Stimulated activated naive CD8-positive, alpha-beta T cell treated with anti-CD3 and anti-CD28 coated beads, Interleukin-15, Interleukin-2, amounts not matched to agents 100 ng/mL and 50 ng/mL, for 24 hours (primary cell): ENCODE data around the gene GIPC2.
A peak's percentile ranks its signal among the peaks of the same experiment; 100 is the strongest.
"Not testable (repeated sequence)": the region's sequence is repeated elsewhere in the genome, so short reads cannot be mapped to it uniquely, and the experiment has no call there.

Experiments used
- H3K27ac Mint-ChIP-seq: one replicate; pipeline ENCODE4 v1.8.0; 2021; ENCODE audit warnings: mild to moderate bottlenecking, mixed read lengths
- H3K27me3 Mint-ChIP-seq: one replicate; pipeline ENCODE4 v1.8.0; 2021; ENCODE audit warnings: mixed read lengths
- H3K36me3 Mint-ChIP-seq: one replicate; pipeline ENCODE4 v1.8.0; 2021; ENCODE audit warnings: low read depth, mixed read lengths
- H3K4me1 Mint-ChIP-seq: one replicate; pipeline ENCODE4 v1.8.0; 2021; ENCODE audit warnings: low read depth, mixed read lengths
- H3K4me3 Mint-ChIP-seq: one replicate; pipeline ENCODE4 v1.8.0; 2021; ENCODE audit warnings: mild to moderate bottlenecking, mixed read lengths
- H3K9me3 Mint-ChIP-seq: one replicate; pipeline ENCODE4 v1.8.0; 2021; ENCODE audit warnings: mixed read lengths

GIPC2 gene

GRCh38 chr1:78113156-78113916 lies 67.6 kb downstream of the GIPC2 start:
- Mint-ChIP-seq H3K36me3 (no peaks in the 10 kb centered on the region), H3K27me3 (no peaks in the 10 kb centered on the region), H3K4me1 (peaks cover 18% of the 10 kb centered on the region), H3K4me3 (no peak overlapping the region), H3K9me3 (no peaks in the 10 kb centered on the region), H3K27ac (no peak overlapping the region)

- no peaks in the 10 kb centered on the region for H3K9me3 Mint-ChIP-seq
- H3K4me3 Mint-ChIP-seq: no peak overlapping the region
- H3K27ac Mint-ChIP-seq: no peak overlapping the region
- H3K27me3 Mint-ChIP-seq: no peaks in the 10 kb centered on the region
- H3K36me3 Mint-ChIP-seq: no peaks in the 10 kb centered on the region
- peaks cover 18% of the 10 kb centered on the region for H3K4me1 Mint-ChIP-seq
These were observed 68.5 kb downstream of the GIPC2 start for GRCh38 chr1:78114034-78114956.

GRCh38 chr1:78120485-78120884 lies 74.7 kb downstream of the GIPC2 start:
- H3K4me1 Mint-ChIP-seq, H3K27me3 Mint-ChIP-seq, H3K27ac Mint-ChIP-seq, H3K36me3 Mint-ChIP-seq, H3K9me3 Mint-ChIP-seq, H3K4me3 Mint-ChIP-seq: not testable (repeated sequence)

- Mint-ChIP-seq H3K4me3 (no peak overlapping the region), H3K9me3 (no peaks in the 10 kb centered on the region), H3K27me3 (no peaks in the 10 kb centered on the region), H3K4me1 (no peaks in the 10 kb centered on the region), H3K36me3 (no peaks in the 10 kb centered on the region), H3K27ac (no peak overlapping the region)
These were observed 75.9 kb downstream of the GIPC2 start for GRCh38 chr1:78121710-78122109.

- H3K36me3 Mint-ChIP-seq: no peaks in the 10 kb centered on the region
- H3K9me3 Mint-ChIP-seq: no peaks in the 10 kb centered on the region
- H3K27ac Mint-ChIP-seq: no peak overlapping the region
- H3K4me3 Mint-ChIP-seq: no peak overlapping the region
- no peaks in the 10 kb centered on the region for H3K4me1 Mint-ChIP-seq
- H3K27me3 Mint-ChIP-seq: no peaks in the 10 kb centered on the region
These were observed 76.6 kb downstream of the GIPC2 start for GRCh38 chr1:78122389-78122788.

GRCh38 chr1:78126506-78126905 lies 80.7 kb downstream of the GIPC2 start:
- Mint-ChIP-seq H3K27me3 (no peaks in the 10 kb centered on the region), H3K4me1 (no peaks in the 10 kb centered on the region), H3K4me3 (no peak overlapping the region), H3K36me3 (no peaks in the 10 kb centered on the region), H3K9me3 (no peaks in the 10 kb centered on the region), H3K27ac (no peak overlapping the region)

GRCh38 chr1:78132174-78132947 lies 86.6 kb downstream of the GIPC2 start:
- H3K4me3 Mint-ChIP-seq: no peak overlapping the region
- H3K27ac Mint-ChIP-seq: no peak overlapping the region
- no peaks in the 10 kb centered on the region for H3K4me1 Mint-ChIP-seq
- H3K9me3 Mint-ChIP-seq: no peaks in the 10 kb centered on the region
- H3K36me3 Mint-ChIP-seq: no peaks in the 10 kb centered on the region
- no peaks in the 10 kb centered on the region for H3K27me3 Mint-ChIP-seq

GRCh38 chr1:78132948-78133322 lies 87.2 kb downstream of the GIPC2 start:
- Mint-ChIP-seq H3K9me3 (no peaks in the 10 kb centered on the region), H3K4me3 (no peak overlapping the region), H3K27me3 (no peaks in the 10 kb centered on the region), H3K27ac (no peak overlapping the region), H3K4me1 (no peaks in the 10 kb centered on the region), H3K36me3 (no peaks in the 10 kb centered on the region)

- H3K4me3 Mint-ChIP-seq: no peak overlapping the region
- no peaks in the 10 kb centered on the region for H3K36me3 Mint-ChIP-seq
- peaks cover 4% of the 10 kb centered on the region for H3K27me3 Mint-ChIP-seq
- H3K4me1 Mint-ChIP-seq: peaks cover 5% of the 10 kb centered on the region
- H3K9me3 Mint-ChIP-seq: no peaks in the 10 kb centered on the region
- H3K27ac Mint-ChIP-seq: no peak overlapping the region
These were observed 90.9 kb downstream of the GIPC2 start for GRCh38 chr1:78136680-78137079.

- Mint-ChIP-seq H3K4me3 (no peak overlapping the region), H3K27ac (no peak overlapping the region), H3K9me3 (no peaks in the 10 kb centered on the region), H3K27me3 (peaks cover 4% of the 10 kb centered on the region), H3K4me1 (peaks cover 22% of the 10 kb centered on the region), H3K36me3 (no peaks in the 10 kb centered on the region)
These were observed 95.9 kb downstream of the GIPC2 start for GRCh38 chr1:78141531-78142231.

- Mint-ChIP-seq H3K4me3 (peak overlapping the region; percentile 71), H3K27ac (peak overlapping the region; percentile 22), H3K4me1 (peaks cover 22% of the 10 kb centered on the region), H3K27me3 (peaks cover 4% of the 10 kb centered on the region), H3K36me3 (no peaks in the 10 kb centered on the region), H3K9me3 (no peaks in the 10 kb centered on the region)
These were observed 97.0 kb downstream of the GIPC2 start for GRCh38 chr1:78142736-78143135.

- H3K4me1 Mint-ChIP-seq: peaks cover 22% of the 10 kb centered on the region
- no peaks in the 10 kb centered on the region for H3K36me3 Mint-ChIP-seq
- peak overlapping the region; percentile 22 for H3K27ac Mint-ChIP-seq
- H3K9me3 Mint-ChIP-seq: no peaks in the 10 kb centered on the region
- H3K4me3 Mint-ChIP-seq: peak overlapping the region; percentile 71
- peaks cover 4% of the 10 kb centered on the region for H3K27me3 Mint-ChIP-seq
These were observed 97.4 kb downstream of the GIPC2 start for GRCh38 chr1:78143152-78143551.

- Mint-ChIP-seq H3K27me3 (peaks cover 4% of the 10 kb centered on the region), H3K4me1 (peaks cover 22% of the 10 kb centered on the region), H3K9me3 (no peaks in the 10 kb centered on the region), H3K36me3 (no peaks in the 10 kb centered on the region), H3K4me3 (no peak overlapping the region), H3K27ac (no peak overlapping the region)
These were observed 97.9 kb downstream of the GIPC2 start for GRCh38 chr1:78143673-78144072.

GRCh38 chr1:78145105-78145580 lies 99.4 kb downstream of the GIPC2 start:
- Mint-ChIP-seq H3K27me3 (peaks cover 4% of the 10 kb centered on the region), H3K36me3 (no peaks in the 10 kb centered on the region), H3K4me3 (no peak overlapping the region), H3K9me3 (no peaks in the 10 kb centered on the region), H3K27ac (no peak overlapping the region), H3K4me1 (peaks cover 22% of the 10 kb centered on the region)
